A673 (cell line): ENCODE data around the gene RNF157. TPM values are rescaled to one million over a fixed set of nuclear protein-coding genes. Genes with fewer than 3 reads are reported as not detected.

Experiments
- BruUV-seq: library from RNA; stranded (reverse); fragments of 400-500 nt; replicated peaks from 2 replicates; lab custom pipeline; 2021; lab: Mats Ljungman, UMichigan
- CTCF ChIA-PET: fragments of 300-600 bp; sonication (Branson Sonifier 250); formaldehyde crosslinking; loops from one replicate; lab custom pipeline; 2022; ENCODE audit warnings: antibody characterized with exemption; lab: Charles Lee
- POLR2A ChIA-PET: fragments of 300-600 bp; sonication (Branson Sonifier 250); formaldehyde crosslinking; loops from one replicate; lab custom pipeline; 2022; ENCODE audit warnings: antibody characterized with exemption; ENCODE audit not compliant: low non-redundant PET; lab: Charles Lee
- DNase-seq: peaks from one replicate; pipeline ENCODE4 v3.0.0-alpha.2; 2015; ENCODE audit warnings: low spot score
- H3K27ac ChIP-seq: fragments of 200-600 bp; sonication (generic); 2 replicates; pipeline ENCODE4 v1.5.1; 2016; ENCODE audit warnings: mixed run types, low read depth, mild to moderate bottlenecking, mixed read lengths, antibody characterized with exemption, low read length; ENCODE audit not compliant: poor library complexity, severe bottlenecking
- H3K27me3 ChIP-seq: fragments of 200-600 bp; sonication (generic); replicated peaks from 2 replicates; pipeline ENCODE4 v1.6.1; 2017; ENCODE audit warnings: mixed run types, low read depth, mild to moderate bottlenecking, mixed read lengths, antibody characterized with exemption, low read length; ENCODE audit not compliant: insufficient read depth, poor library complexity
- H3K36me3 ChIP-seq: fragments of 200-600 bp; sonication (generic); 2 replicates; pipeline ENCODE4 v1.6.1; 2016; ENCODE audit warnings: mixed run types, mild to moderate bottlenecking, mixed read lengths, antibody characterized with exemption, low read length; ENCODE audit not compliant: insufficient read depth, poor library complexity, severe bottlenecking
- H3K4me1 ChIP-seq: fragments of 200-600 bp; sonication (generic); 2 replicates; pipeline ENCODE4 v1.6.1; 2017; ENCODE audit warnings: mixed run types, mild to moderate bottlenecking, mixed read lengths, antibody characterized with exemption, low read length; ENCODE audit not compliant: insufficient read depth, poor library complexity, severe bottlenecking
- H3K4me3 ChIP-seq: fragments of 200-600 bp; sonication (generic); 2 replicates; pipeline ENCODE4 v1.5.1; 2016; ENCODE audit warnings: low read depth, mixed run types, mild to moderate bottlenecking, mixed read lengths, low read length; ENCODE audit not compliant: poor library complexity, severe bottlenecking
- H3K9me3 ChIP-seq: fragments of 200-600 bp; sonication (generic); 2 replicates; pipeline ENCODE4 v1.6.1; 2016; ENCODE audit warnings: mixed run types, low read depth, mild to moderate bottlenecking, mixed read lengths, antibody characterized with exemption, low read length; ENCODE audit not compliant: poor library complexity, severe bottlenecking
- EZH2 ChIP-seq: fragments of 200-600 bp; sonication (generic); IDR thresholded peaks from 2 replicates; pipeline ENCODE4 v1.6.1; 2017; ENCODE audit warnings: borderline replicate concordance, low read depth, mild to moderate bottlenecking, mixed read lengths, antibody characterized with exemption, low read length; ENCODE audit not compliant: poor library complexity, severe bottlenecking
- intact Hi-C: fragments of 100-400 bp; cut with micrococcal nuclease; formaldehyde crosslinking; loops from one replicate; pipeline ENCODE4 v1.10.0; 2022; ENCODE audit not compliant: unreplicated experiment
- total RNA-seq: library from RNA; stranded (reverse); gene quantifications from 2 replicates; pipeline ENCODE4 v1.2.3, GENCODE V29; 2021
- TF ChIP-seq, protein P1 (sequence below): fragments of 300-800, 200-600 bp; sonication (generic); conservative IDR thresholded peaks from 2 replicates; pipeline ENCODE4 v1.5.1; 2017; ENCODE audit warnings: low read depth, mild to moderate bottlenecking, antibody characterized with exemption, low read length, moderate library complexity, mixed read lengths

Gene RNF157
- total RNA-seq, 1 experiment from 2014 or later = 0.56 TPM

DNA sequence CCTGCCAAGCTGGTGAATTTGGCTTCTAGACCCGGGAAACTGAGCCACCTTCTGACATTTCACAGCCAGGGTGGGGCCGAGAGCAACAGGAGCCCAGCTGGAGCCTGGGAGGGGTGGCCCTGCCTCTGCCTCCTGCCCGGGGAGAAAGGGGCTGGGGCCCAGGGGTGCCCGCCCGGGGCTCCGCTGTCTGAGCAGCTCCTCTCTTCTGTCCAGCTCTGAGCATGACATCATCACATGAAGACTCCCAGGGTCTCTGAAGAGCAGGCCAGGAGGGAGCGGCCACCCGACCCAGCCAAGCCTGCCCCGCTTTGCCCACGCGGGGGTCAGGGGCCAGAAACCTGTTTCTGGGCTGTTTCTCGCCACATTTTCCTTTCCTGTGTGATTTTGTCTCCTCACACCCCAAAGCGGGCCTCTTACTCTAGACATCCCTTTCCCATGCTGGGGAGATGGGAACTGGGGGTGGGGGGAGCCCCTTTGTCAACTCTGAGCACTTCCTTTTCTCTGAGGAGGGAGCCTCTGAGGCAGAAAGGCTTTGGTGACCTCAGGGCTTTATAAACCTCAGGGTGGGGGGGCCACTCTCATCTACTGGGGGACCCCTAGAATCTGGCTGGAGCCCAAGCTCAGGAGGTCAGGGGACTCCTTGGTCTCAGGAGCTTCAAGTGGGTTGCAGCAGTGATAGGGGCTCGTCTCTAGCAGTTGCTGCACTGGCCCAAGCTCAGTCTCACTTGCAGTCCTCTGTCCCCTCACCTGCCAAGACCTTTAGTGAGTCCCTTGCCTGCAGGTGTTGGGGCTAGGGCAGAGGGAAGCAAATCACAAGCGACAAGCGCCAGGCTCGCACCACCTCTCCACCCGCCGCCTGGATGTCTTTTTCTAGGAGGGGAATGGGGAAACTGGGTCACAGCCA is 32.5 kb upstream of the RNF157 start:
- Histone ChIP-seq H3K4me3 (no peak overlapping the region), H3K36me3 (peaks cover 5% of the 10 kb centered on the region), H3K27me3 (no peaks in the 10 kb centered on the region), H3K9me3 (no peaks in the 10 kb centered on the region), H3K27ac (no peak overlapping the region), H3K4me1 (peaks cover 16% of the 10 kb centered on the region)
- ChIA-PET POLR2A (no interaction called here), CTCF (no interaction called here)
- intact Hi-C loops = no loop called here
- no TSS peak for BruUV-seq
- TF ChIP-seq, protein P1, sequence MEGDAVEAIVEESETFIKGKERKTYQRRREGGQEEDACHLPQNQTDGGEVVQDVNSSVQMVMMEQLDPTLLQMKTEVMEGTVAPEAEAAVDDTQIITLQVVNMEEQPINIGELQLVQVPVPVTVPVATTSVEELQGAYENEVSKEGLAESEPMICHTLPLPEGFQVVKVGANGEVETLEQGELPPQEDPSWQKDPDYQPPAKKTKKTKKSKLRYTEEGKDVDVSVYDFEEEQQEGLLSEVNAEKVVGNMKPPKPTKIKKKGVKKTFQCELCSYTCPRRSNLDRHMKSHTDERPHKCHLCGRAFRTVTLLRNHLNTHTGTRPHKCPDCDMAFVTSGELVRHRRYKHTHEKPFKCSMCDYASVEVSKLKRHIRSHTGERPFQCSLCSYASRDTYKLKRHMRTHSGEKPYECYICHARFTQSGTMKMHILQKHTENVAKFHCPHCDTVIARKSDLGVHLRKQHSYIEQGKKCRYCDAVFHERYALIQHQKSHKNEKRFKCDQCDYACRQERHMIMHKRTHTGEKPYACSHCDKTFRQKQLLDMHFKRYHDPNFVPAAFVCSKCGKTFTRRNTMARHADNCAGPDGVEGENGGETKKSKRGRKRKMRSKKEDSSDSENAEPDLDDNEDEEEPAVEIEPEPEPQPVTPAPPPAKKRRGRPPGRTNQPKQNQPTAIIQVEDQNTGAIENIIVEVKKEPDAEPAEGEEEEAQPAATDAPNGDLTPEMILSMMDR = no peak
- TF ChIP-seq EZH2 = no peak
- no peak for DNase-seq

DNA sequence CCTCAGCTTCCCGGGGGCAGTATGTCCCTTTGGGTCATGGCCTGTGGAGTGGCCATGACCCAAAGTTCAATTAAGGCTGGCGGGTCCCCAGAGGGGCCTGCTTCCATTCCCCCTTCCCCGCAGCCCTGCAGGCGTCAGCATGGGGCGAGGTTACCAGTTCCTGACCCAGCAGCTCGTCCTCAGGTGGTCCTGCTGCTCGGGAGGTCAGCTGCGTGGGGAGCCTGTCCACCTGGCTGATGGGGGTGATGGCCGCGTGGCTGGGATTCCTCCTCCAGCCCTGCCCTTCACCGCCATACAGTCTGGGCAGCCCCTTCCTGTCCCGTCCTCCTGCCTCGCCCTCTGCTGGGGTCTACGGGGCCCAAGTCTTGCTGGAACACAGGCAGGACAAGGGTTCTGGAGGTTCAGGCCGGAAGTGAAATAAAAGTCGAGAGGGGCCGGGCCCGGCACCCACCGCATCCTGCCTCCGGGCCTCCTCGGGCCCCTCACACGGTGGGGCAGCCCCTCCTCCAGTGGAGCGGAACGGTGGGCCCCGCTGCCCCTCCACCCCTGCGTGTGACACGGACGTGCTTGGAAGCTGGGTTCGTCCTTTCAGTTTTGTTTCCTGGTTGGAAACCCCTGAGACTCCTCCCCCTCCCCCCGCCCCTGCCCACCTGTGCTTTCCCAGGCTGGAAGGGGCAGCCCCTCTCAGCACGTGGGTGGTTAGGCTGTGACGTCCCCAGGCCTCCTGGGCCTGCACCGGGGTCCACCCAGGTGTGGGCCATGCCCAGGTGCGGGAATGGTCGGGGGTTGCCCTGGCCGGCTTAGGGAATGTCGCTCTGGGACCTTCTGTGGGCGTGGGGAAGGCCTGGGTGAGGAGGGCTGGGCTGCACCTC is 31.6 kb upstream of the RNF157 start:
- Histone ChIP-seq H3K27me3 (no peaks in the 10 kb centered on the region), H3K4me1 (peaks cover 23% of the 10 kb centered on the region), H3K9me3 (no peaks in the 10 kb centered on the region), H3K36me3 (peaks cover 8% of the 10 kb centered on the region), H3K27ac (no peak overlapping the region), H3K4me3 (no peak overlapping the region)
- ChIA-PET CTCF (no interaction called here), POLR2A (no interaction called here)
- intact Hi-C loops = no loop called here
- no TSS peak for BruUV-seq
- DNase-seq = no peak
- TF ChIP-seq, protein P1 = no peak
- no peak for TF ChIP-seq EZH2

DNA sequence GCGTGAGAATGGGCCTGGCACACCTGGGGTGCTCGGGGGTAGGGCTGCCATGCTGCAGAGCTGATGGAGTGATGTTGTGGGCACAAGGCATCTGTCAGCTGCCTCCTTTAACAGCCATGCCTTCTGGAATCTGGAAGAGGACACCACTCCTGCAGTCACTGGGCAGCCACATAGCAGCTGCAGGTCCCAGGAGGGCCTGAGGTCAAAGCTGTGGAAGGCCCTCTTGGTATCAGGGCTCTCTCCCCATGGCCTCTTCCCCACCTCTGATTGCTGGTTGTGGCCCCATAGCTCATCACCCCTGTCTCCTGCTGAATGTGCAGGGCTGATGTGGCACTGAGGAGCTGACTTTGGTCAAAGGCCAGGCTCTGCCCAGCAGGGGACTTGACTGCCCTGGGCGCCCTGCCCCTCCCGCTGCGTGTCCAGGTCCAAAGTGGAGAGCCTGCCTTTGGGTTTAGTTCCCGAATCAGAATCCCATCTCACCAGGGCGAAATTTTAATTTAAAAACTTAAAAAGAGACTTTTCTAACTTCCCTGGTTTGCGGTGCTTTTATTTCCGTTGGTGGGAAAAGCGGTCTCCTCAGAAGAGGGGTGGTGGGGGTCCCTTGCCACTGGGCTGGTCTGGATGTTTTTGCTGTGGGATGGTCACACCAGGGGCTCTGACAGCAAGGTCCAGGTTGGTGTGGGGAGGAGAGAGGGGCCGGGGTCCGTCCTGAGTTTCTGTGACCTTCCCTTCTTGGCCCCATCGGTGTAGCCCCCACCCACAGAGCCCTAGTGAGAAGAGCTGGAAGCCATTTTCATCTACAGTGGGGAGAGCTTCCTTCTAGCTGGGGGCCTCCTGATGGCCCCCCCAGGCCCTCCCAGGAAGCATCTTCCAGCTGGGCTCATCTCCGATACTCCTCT is 30.7 kb upstream of the RNF157 start:
- Histone ChIP-seq H3K36me3 (peaks cover 10% of the 10 kb centered on the region), H3K9me3 (no peaks in the 10 kb centered on the region), H3K4me3 (no peak overlapping the region), H3K4me1 (peaks cover 26% of the 10 kb centered on the region), H3K27me3 (no peaks in the 10 kb centered on the region), H3K27ac (no peak overlapping the region)
- BruUV-seq = no TSS peak
- TF ChIP-seq EZH2 = no peak
- TF ChIP-seq, protein P1 = no peak
- intact Hi-C loops = no loop called here
- CTCF ChIA-PET = interaction anchor here (0.6 kb wide), 1 partner anchor 9 kb away, joined by 3 read pairs; no protein-coding TSS in a partner anchor
- DNase-seq = no peak
- POLR2A ChIA-PET = no interaction called here
